ENCODE measurements around the gene SLC38A8. TPM values are rescaled to one million over a fixed set of nuclear protein-coding genes. Genes with fewer than 3 reads are reported as not detected.

Gene SLC38A8
- total RNA-seq, 4 donors from 2014 or later, result not detected

DNA sequence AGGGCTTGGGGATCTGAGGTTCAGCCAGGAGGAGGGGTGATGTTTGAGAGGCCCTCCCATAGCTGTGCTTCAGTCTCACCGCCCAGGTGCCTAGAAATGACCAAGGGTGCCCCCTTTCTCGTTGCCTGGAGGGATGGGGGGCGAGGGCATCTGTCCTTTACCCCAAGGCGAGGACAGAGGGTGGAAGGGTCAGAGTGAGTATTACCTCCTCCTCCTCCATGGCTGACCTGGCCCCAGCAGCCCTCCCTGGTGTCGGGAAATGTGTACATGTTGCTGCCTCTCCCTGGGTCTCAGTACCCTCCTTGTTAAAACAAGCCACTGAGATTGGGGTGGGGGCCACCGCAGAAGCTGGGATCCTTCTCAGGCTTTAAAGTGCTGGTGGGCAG, 72.2 kb downstream of the SLC38A8 start:
- in situ Hi-C loops (cut with MboI; ENCODE audit: low pct_ligation_motif_present in 1 of 4, low pct_unique_long_range_greater_than_20kb in 1 of 4, low sequenced_read_pairs in 3 of 4) (loop anchor here in 3 of 4 donors (25.0 kb wide), 3 partner anchors 92 to 517 kb away; partner anchors contain the start of genes ADAD2 (in 1 of the 3) and TAF1C (in 1 of the 3)), intact Hi-C loops (cut with DNase I; ENCODE audit: low total_unique reads) (loop anchor here (5.0 kb wide), 1 partner anchor 902 kb away; no protein-coding TSS in a partner anchor)
- H3K9me3 ChIP-seq, result no peaks in the 10 kb centered on the region
- H3K27me3 ChIP-seq, result peaks cover 16% of the 10 kb centered on the region
- H3K4me1 ChIP-seq, result no peaks in the 10 kb centered on the region
- 71% methylated on average over 6 of the region's 6 CpGs; no CpG with 5 or more reads in 1 of the 2 donors for WGBS, 2 donors (ENCODE audit: low coverage in 1 of 2)
- H3K4me3 ChIP-seq, result no peak overlapping the region
- H3K27ac ChIP-seq, result no peak overlapping the region
- TF ChIP-seq EP300 (IDR thresholded peaks at IDR 0.05; ENCODE audit: low read depth) (no peak), POLR2AphosphoS5 (IDR thresholded peaks at IDR 0.05) (no peak), POLR2A (IDR thresholded peaks at IDR 0.05) (no peak)
- TF ChIP-seq, protein P1, sequence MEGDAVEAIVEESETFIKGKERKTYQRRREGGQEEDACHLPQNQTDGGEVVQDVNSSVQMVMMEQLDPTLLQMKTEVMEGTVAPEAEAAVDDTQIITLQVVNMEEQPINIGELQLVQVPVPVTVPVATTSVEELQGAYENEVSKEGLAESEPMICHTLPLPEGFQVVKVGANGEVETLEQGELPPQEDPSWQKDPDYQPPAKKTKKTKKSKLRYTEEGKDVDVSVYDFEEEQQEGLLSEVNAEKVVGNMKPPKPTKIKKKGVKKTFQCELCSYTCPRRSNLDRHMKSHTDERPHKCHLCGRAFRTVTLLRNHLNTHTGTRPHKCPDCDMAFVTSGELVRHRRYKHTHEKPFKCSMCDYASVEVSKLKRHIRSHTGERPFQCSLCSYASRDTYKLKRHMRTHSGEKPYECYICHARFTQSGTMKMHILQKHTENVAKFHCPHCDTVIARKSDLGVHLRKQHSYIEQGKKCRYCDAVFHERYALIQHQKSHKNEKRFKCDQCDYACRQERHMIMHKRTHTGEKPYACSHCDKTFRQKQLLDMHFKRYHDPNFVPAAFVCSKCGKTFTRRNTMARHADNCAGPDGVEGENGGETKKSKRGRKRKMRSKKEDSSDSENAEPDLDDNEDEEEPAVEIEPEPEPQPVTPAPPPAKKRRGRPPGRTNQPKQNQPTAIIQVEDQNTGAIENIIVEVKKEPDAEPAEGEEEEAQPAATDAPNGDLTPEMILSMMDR (IDR thresholded peaks at IDR 0.05), result no peak
- no peaks in the 10 kb centered on the region for H3K36me3 ChIP-seq
- DNase-seq, result no peak

DNA sequence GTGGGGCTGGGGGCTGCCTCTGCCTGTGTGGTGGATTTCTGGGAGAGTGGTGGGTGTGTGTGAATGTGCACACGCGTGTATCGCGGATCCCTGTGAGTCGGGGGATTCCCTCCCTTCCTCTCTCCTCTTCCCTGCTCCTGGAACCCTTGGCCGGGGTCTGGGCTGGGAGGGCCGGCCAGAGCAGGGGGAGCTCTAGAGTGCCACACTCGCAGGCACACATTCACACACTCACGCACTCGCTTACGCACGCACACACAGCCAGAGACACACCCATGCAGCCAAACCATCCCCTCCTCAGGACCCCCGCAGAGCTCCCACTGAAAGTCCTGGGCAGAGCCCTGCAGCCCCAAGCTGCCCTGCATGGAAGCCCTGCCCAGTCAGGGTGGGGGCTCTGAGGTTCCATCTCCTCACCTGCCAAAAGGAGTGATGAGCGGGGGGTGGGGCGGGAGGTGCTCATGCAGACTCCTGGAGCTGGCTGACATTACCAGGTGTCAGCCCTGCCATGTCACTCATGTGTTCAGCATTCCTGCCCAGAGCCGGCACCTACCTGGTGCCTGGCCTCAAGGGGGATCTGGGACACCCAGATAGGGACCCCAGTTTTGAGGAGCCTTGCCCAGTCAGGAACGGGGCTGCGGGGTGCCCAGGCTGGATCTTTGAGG, 72.7 kb downstream of the SLC38A8 start:
- DNase-seq, result no peak
- WGBS, 2 donors (ENCODE audit: low coverage in 1 of 2), result 67% methylated on average over 13 of the region's 18 CpGs; no CpG with 5 or more reads in 1 of the 2 donors
- Histone ChIP-seq H3K9me3 (no peaks in the 10 kb centered on the region), H3K4me1 (no peaks in the 10 kb centered on the region), H3K4me3 (no peak overlapping the region), H3K36me3 (no peaks in the 10 kb centered on the region), H3K27me3 (peaks cover 16% of the 10 kb centered on the region), H3K27ac (no peak overlapping the region)
- in situ Hi-C loops (cut with MboI; ENCODE audit: low pct_ligation_motif_present in 1 of 4, low pct_unique_long_range_greater_than_20kb in 1 of 4, low sequenced_read_pairs in 3 of 4) (loop anchor here in 3 of 4 donors (25.0 kb wide), 3 partner anchors 92 to 517 kb away; partner anchors contain the start of genes ADAD2 (in 1 of the 3) and TAF1C (in 1 of the 3)), intact Hi-C loops (cut with DNase I; ENCODE audit: low total_unique reads) (loop anchor here (5.0 kb wide), 1 partner anchor 902 kb away; no protein-coding TSS in a partner anchor)
- TF ChIP-seq, protein P1 (IDR thresholded peaks at IDR 0.05), result no peak
- TF ChIP-seq POLR2A (IDR thresholded peaks at IDR 0.05) (no peak), POLR2AphosphoS5 (IDR thresholded peaks at IDR 0.05) (no peak), EP300 (IDR thresholded peaks at IDR 0.05; ENCODE audit: low read depth) (no peak)

- Histone ChIP-seq H3K36me3 (no peaks in the 10 kb centered on the region), H3K4me3 (no peak overlapping the region), H3K4me1 (no peaks in the 10 kb centered on the region), H3K9me3 (no peaks in the 10 kb centered on the region), H3K27ac (no peak overlapping the region), H3K27me3 (peaks cover 16% of the 10 kb centered on the region)
- DNase-seq, result no peak
- TF ChIP-seq, protein P1 (IDR thresholded peaks at IDR 0.05), result no peak
- WGBS, 2 donors (ENCODE audit: low coverage in 1 of 2), result 25 to 29% methylated on average over 4 to 20 of the region's 45 CpGs
- intact Hi-C loops (cut with DNase I; ENCODE audit: low total_unique reads), result no loop called here
- in situ Hi-C loops (cut with MboI; ENCODE audit: low pct_ligation_motif_present in 1 of 4, low pct_unique_long_range_greater_than_20kb in 1 of 4, low sequenced_read_pairs in 3 of 4), result loop anchor here in 3 of 4 donors (25.0 kb wide), 3 partner anchors 93 to 518 kb away; partner anchors contain the start of genes ADAD2 (in 1 of the 3) and TAF1C (in 1 of the 3)
Measured at GRCh38 chr16:83968891-83969649, 73.5 kb downstream of the SLC38A8 start.

DNA sequence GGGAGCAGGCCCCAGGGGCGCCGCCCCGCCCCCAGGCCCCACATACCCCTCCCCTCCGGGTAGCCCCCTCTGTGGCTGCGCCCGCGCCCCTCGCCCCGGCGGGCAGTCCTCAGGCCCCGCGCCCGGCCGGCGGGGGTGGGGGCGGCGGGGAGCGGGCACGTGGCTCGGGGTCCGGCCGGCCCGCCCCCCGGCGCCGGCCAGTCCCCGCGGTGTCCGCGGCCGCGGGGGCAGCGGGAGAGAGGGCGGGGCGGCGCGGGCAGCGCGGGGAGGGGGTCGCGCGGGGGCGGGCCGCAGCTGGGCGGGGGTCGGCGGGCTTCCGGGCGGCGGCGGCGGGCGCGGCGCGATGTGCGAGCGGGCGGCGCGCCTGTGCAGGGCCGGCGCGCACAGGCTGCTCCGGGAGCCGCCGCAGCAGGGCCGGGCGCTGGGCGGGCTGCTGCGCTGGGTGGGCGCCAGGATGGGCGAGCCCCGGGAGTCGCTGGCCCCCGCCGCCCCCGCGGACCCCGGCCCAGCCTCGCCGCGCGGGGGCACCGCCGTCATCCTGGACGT, 74.2 kb downstream of the SLC38A8 start:
- intact Hi-C loops (cut with DNase I; ENCODE audit: low total_unique reads), result no loop called here
- in situ Hi-C loops (cut with MboI; ENCODE audit: low pct_ligation_motif_present in 1 of 4, low pct_unique_long_range_greater_than_20kb in 1 of 4, low sequenced_read_pairs in 3 of 4), result loop anchor here in 3 of 4 donors (25.0 kb wide), 3 partner anchors 94 to 519 kb away; partner anchors contain the start of genes ADAD2 (in 1 of the 3) and TAF1C (in 1 of the 3)
- no peaks in the 10 kb centered on the region for H3K9me3 ChIP-seq
- 0% methylated on average over 1 of the region's 87 CpGs; no CpG with 5 or more reads in 1 of the 2 donors for WGBS, 2 donors (ENCODE audit: low coverage in 1 of 2)
- H3K27ac ChIP-seq, result no peak overlapping the region
- H3K27me3 ChIP-seq, result peaks cover 16% of the 10 kb centered on the region
- H3K4me1 ChIP-seq, result no peaks in the 10 kb centered on the region
- H3K36me3 ChIP-seq, result no peaks in the 10 kb centered on the region
- H3K4me3 ChIP-seq, result peak overlapping the region in 2 of 4 donors; percentile 29 to 47
- DNase-seq, result no peak
- TF ChIP-seq POLR2AphosphoS5 (IDR thresholded peaks at IDR 0.05), result no peak
- TF ChIP-seq, protein P1 (IDR thresholded peaks at IDR 0.05), result peak in 1 of 5 experiments; percentile 2
- TF ChIP-seq EP300 (IDR thresholded peaks at IDR 0.05; ENCODE audit: low read depth), result no peak
